NCI-H345 treated with DMSO at 0.1 percent for 48 hours (cell line): ENCODE results near the gene DNAI2.
"Not testable (repeated sequence)": the region's sequence is repeated elsewhere in the genome, so short reads cannot be mapped to it uniquely, and the experiment has no call there.

ENCODE experiments used
- DNase-seq: peaks from one replicate; lab custom pipeline; 2025; ENCODE audit not compliant: unreplicated experiment; lab: John Stamatoyannopoulos, UW

Gene DNAI2

DNA sequence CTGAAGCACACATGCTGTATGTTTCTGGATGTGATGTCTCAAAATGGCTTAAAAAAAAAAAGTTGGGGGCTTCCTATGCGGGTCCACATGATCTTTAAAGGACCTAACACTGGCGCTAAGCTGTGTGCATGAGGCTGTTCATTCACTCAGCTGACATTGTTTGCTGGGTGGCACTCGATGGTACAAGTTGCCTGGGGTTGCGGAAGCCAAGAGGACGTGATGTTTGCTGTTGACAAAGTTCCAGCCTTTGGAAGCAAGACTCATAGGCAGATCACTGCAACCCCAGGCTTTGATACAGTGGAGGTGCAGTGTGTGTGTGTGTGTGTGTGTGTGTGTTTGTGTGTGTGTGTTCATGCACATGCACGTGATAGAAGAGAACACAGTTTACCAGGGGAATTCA, 29.5 kb upstream of the DNAI2 start:
- no peak for DNase-seq

DNA sequence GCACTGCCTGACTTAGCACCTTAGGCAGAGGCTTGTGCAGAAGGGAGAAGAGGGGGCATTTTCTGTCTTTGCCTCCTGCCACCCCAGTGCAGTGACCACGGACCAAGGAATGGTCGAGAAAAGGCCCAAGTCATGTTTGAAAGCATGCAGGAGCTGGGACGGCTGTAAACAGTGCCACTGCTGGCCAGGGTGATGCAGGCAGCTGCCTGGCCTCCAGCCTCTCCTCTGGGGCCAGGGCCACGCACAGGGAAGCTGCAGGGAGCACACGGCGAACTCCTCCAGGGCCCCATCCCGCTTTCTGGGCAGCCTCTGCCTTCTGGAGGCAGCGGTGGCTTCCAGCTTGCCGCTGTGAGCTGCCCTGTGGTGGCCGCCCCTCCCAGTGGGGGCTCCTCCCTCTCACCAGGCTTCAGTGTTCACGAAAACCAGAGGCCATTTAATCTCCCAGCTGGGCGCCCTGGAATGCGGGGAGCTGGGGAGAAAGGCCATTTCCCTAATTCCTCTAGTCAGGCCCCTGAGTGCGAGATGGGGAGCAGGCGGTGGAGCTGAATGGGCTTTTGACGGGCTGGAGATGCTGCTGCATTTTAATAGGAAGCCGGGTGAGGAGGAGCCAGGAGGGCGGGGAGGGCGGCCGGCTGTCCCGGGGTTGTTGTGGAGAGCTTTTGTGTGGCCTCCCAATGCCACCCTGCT, 28.7 kb upstream of the DNAI2 start:
- DNase-seq = no peak

DNA sequence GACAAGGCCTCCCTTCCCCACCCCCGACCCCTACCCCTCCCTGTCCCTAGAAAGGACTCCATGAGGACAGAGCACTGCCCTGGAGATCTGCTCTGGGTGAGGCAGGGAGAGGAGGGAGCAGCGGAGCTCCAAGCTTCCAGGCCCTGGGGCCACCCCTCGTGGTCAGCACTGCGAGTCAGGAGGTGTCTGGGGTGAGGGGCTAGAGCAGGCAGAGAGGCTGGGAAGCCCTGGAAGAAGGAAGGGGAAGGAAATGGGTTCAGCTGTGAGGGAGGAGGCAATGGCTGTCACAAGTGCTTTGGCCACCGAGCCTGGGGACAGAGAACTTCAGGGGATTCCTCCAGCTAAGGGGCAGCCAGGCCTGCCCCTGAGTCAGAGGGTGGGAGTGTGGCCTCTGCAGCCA, 28.2 kb upstream of the DNAI2 start:
- no peak for DNase-seq

DNA sequence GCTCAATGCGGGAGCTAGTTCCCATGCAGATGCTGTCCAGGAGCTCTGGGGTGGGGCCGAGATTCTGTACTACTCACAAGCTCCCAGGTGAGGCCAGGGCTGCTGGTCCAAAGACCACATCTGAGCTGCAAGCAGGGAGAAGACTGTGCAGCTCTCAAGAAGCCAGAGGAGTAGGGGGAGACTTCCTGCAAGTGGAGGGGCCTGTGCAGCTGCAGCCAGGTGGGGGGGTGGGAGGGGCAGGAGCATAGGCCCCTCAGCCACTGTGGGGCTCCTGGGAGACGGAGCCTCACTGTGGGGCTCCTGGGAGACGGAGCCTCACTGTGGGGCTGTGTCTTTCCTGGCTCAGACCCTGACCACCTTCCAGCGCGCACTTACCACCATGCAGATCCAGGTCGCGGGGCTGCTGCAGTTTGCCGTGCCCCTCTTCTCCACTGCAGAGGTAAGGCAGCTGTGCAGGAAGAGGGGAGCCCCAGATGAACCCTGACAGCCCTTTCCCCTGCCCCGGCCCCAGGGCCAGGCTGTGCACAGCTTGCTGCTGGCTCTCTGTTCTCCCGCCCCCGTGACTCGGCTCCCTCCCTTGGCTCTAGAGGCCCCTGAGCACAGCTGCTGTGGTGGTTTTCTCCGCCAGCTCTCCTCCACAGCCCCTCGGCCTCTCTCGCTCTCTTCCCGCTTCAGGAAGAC, 24.3 kb upstream of the DNAI2 start:
- no peak for DNase-seq

DNA sequence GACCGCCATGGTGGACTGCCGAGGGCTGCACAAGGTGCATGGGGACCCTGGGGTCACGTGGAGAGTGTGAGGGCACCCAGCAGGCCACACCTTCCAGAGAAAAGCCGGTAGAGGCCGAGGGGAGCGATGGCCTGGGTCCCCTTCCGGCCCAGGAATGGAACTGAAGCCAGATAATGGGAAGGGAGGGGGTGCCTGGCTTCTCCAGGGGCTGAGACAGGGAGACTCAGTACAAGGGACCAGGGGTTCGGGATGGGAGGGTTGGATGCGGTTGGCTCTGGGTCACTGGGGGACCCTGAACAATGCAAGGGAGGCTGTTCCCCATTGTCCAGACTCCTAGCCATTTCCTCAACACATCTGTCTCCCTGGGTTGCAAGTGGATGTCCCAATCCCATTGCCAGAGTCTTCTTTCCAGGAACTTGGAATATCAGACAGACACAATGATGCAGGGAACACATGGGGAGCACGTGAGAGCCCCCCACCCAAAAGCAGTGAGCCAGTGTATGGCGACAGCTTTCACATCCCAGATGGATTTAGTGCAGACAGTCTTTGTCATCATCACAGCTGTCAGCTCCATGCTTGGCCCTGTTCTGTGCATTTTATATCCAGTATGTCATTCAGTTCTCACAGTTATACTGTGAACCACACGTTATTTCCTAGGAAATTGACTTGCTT, 23.6 kb upstream of the DNAI2 start:
- no peak for DNase-seq

DNA sequence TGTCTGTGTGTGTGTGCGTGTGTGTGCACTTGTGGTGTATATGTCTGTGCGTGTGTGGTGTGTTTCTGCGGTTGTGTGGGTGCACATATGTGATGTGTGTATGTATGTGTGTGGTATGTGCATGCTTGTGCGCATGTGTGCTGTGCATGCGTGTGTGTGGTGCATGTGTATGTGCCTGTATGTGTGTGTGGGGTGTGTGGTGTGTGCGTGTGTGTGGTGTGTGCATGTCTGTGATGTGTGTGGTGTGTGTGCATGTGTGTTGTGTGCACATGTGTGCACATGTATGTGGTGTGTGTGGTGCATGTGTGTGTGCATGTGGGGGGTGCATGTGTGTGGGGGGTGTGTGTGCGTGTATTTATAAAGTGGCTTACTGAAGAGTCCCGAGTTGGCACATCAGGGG, 23.0 kb upstream of the DNAI2 start:
- no peak for DNase-seq

DNA sequence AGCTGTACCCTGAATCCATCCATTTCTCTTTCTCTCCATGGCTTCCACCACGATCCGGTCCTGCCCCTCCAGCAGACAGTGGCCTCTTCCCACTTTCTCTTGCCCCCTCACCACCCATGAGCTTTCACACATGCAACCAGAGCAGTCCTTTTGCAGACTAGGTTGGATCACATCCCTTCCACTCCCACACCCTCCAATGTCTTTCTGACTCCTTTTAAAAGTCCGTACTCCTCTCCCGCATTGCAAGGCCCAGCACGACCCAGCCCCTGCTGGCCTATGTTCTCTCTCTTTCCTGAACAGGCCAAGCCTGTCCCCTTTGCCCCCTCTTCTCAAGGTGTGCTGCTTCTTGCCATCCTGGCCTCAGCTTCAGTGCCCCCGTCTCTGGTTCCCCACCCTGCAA, 22.5 kb upstream of the DNAI2 start:
- no peak for DNase-seq

DNA sequence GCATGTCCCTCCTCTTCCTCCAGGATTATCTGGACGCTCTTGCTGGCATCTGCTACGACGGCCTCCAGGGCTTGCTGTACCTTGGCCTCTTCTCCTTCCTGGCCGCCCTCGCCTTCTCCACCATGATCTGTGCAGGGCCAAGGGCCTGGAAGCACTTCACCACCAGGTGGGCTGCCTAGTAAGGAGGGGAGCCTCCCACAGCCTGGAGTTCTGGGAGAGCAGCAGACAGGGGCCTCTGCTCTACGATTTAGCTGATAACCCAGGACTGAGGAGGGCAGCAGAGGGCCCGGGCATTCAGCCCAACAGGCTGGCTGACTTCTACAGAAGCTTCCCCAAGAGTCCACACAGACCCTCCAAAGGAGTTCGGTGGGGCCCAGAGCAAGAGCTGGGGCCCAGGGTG, 21.8 kb upstream of the DNAI2 start:
- no peak for DNase-seq

DNA sequence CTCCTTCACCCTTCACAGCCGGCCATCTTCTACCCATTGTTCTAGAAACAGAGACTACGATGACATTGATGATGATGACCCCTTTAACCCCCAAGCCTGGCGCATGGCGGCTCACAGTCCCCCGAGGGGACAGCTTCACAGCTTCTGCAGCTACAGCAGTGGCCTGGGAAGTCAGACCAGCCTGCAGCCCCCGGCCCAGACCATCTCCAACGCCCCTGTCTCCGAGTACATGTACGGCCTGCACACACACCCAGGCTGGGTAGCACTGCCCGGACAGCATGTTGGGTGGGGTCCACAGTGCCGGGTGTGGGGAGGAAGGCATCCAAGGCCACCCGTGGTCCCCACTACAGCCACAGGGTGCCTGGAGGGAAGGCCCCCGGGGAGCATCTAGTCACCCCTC, 21.0 kb upstream of the DNAI2 start:
- no peak for DNase-seq

DNA sequence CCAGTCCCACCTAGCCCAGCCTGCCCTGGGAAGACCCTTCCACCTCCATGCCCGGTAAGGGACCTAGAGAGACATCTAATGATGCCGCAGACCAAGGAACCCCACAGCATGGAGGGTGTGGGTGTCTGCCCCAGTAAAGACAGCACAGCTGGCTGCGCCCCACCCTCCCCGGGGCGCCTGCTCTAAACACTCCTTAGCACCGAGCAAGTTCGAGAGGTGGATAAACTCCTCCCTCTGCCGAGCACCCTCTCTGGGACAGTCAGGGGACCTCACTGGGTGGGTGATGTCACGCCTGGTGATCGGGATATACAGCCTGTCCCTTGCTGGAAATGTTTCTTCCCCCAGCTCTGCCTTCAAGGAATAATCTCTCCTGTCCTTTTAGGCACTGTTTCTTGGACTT, 16.7 kb upstream of the DNAI2 start:
- DNase-seq = no peak

DNA sequence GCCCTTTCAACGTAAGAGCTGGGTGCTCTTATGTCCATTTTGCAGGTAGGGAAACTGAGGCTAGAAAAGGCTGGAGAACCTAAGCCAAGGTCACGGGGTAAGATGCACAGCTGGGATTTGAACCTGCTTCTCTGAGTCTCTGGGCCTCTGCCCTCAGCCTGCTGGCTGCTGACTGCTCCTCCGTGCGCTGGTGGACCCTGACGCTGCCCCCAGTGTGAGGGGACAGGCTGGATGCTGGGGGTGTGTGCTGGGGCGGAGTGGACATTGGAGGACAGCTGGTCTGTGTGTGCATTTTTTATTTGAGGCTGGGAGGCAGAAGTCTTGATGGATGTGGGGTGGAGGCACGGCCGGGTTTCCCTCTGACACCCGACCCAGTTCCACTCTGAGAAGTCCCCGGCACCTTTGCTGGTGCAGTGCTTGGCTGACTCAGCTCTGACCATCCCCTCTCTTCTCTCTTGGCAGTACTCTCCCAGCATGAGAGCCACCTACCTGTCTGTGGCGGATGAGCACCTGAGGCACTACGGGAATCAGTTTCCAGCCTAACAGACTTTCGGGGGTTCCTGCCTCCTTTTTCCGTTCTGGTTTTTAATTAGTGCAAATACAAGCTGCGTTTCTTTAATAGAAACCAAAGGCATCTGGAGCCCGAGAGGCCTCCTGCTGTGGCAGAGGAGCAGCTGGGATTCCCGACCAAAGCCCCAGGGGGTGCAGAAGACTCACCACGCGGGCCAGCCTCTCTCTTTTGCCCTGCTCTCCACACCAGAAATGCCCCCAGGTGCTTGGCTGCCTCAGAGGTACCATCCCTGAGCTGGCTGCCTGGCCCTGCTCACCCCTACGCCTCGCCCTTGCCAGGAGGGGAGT, 14.1 kb upstream of the DNAI2 start:
- peak; percentile 76 for DNase-seq

DNA sequence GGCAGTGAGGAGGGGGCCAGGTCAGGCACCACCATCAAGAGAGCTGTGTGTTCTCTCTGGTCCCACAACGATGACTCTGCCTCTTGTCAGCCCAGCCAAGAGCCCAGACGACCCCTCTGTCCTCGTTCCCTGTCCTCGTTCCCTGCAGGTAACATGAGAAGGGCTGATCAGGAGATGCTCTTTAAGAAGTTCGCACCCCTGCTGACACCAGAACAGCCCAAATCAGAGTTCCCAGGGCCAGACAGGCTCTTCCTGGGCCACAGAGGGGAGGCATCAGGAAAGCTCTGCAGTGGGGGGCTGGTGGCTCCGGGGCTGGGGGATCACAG, 13.5 kb upstream of the DNAI2 start:
- DNase-seq = no peak

DNA sequence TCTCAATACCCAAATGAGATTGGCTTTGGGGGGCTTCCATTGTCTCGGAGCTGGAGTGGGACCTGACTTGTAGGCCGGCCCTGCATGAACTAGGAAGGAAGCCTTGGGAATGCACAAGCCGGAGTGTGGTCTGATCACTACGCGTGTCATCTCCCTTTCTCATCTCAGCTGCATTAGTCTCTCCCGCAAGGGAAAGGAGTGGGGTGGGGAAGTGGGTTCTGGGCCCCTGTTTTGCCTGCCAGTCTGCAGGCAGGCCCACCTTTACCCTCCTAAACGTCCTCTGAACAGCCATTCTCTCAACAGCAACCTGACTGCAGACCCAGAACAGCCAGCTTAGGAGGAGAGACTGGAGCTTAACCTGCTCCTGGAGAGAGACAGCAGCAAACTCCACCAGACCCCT, 11.4 kb upstream of the DNAI2 start:
- no peak for DNase-seq

DNA sequence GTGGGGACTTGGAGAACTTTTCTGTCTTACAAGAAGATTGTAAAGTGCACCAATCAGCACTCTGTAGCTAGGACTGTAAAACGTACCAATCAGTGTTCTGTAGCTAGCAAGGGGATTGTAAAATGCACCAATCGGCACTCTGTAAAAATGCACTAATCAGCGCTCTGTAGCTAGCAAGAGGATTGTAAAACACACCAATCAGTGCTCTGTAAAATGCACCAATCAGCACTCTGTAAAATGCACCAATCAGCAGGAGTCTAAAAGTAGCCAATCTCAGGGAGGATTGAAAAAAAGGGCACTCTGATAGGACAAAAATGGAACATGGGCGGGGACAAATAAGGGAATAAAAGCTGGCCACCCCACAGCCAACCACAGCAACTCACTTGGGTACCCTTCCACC, 7.0 kb upstream of the DNAI2 start:
- DNase-seq = not testable (repeated sequence)

DNA sequence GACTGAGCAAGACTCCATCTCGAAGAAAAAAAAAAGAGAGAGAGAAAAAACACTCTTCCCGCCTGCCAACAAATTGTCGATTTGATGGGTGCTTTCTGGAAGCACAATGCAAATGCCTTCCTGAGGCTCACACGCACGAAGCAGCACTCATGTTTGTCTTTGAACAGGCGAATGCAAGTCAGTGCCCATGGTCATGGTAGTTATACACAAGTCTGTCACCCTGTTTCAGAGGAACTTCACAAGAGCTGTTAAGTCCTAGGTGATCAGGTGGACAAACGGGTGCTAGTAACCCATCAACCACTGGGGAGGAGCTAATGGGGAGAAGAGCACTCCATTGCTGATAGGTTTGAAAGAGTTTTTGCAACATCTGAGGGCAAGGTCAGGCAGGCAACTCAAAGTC, 6.5 kb upstream of the DNAI2 start:
- no peak for DNase-seq

DNA sequence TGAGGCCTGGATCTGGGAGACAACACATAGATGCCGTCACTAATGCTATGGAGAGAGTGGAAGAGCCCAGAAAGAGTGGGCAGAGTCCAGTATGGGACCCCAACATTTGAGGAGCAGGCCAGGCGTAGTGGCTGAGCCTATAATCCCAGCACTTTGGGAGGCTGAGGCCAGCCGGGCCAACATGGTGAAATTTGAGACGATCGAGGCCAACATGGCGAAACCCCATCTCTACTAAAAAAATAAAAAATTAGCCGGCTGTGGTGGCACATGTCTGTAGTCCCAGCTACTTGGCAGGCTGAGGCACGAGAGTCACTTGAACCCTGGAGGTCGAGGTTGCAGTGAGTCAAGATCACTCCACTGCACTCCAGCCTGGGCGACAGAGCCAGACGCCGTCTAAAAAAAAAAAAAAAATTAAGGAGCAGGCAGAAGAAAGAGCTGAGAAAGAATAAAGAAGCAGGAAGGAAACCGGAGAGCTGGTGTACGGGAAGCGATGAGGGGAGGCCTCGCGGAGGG, 6.0 kb upstream of the DNAI2 start:
- DNase-seq = no peak

DNA sequence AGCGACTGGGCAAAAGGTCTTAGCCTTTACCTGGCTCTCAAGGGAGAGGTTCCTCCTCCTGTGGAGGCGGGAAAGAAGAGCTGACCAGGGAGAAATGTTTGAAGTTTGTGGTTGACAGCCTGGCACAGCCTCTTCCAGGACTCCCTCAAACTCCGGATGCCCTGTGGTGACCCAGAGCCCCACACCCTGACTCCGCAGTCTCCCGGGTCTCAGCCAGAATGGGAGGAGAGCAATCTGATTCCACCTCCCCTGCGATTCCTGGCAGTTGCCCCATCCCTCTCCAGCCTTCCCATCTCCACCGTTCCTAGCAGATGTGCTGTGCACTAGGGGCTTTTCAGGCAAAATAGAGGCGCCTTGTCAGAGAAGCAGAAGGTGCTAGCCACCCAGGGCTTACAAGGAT, 5.5 kb upstream of the DNAI2 start:
- DNase-seq = no peak

DNA sequence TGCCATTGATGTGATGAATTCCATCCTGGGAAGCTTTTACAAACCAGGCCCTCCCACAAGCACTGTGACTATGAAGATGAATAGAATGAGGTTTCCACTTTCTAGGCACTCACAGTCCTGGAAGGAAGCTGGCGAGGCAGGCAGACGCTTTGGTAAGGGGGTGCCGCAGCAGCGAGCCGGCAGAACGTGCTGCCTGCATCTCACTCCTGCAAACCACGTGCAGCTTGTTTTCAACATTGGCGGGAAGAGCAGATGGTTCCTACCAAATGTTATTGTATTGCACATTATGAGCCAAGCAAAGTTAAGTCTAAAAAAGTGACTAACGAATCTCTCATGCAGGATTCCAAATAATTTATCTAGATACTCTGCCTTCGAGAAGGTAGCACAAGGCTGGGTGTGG, 3.7 kb upstream of the DNAI2 start:
- DNase-seq = no peak

DNA sequence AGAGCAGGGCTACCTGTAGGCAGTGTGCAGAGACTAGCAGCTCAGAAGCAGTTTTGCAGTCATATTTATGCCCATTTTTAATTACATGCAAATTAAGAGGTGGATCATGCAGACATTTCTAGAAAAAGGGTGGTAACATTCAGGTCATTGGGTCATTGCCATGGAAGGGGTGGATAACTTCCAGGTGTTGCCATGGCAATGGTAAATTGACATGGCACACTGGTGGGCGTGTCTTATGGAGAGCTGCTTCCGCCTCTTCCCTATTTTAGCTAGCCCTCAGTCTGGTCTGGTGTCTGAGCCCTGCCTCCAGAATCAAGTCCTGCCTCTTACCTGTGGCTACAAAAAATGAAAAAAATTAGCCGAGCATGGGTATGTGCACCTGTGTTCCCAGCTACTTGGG, 2.8 kb upstream of the DNAI2 start:
- no peak for DNase-seq

DNA sequence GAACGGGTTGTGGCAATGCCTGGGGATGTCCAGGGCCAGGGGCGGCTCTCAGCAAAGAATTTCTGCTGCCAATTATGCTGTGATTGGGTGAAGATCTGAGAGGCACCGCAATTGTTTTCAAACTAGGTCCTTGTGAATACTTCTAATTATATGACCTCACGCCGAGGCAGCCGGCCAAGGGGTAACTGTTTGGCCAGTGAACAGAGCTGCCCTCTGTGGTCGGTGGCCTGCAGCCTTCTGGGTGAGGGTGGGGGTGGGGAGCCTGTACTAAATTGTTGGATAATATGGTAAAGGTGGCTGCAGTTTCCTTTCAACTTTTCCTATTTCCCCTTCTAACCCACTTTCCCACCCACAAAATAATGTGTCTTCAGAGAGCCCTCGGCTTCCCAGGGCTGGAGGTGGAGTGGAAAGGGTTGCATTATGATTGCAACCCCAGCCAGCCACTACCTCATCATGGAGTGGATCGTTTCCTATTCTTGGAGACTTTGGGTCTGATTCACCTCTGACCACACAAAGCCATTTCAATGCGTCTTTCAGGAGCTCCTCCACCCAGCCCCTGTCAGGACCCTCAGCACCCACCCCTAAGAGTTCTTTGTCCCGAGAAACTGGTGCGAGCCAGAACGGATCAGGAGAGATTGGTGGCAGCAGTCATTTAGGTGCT, 2.0 kb upstream of the DNAI2 start:
- DNase-seq = no peak

DNA sequence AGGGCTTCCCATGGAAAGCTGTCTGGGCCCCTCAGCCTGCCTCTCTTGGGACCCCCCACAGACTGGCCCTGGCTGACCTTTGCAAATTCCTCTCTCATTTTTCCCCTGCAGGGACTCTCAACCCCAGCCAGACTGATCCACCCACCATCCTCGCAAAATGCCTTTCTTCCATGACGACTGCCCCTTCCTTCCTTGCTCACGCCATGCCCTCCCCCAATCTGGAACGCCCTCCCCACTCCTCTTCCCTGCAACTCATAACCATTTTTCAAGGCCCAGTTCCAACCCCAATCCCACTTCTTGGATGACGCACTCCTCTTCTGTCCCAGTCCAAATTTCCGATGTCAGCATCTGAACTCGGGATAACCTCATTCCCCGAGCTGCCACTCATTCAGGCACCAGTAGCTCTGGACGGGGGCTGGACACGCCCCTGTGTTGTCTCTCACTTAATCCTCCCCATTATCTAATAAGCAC, 1.3 kb upstream of the DNAI2 start:
- DNase-seq = no peak
